Peyer's patch (tissue), 4 donors: ENCODE measurements around the gene DEAF1. TPM values are rescaled to one million over a fixed set of nuclear protein-coding genes. Genes with fewer than 3 reads are reported as not detected.

Experiments
- DNase-seq, 3 donors: peaks; one replicate each; pipeline ENCODE4 v3.0.0-alpha.2; 2017 to 2019
- H3K27ac ChIP-seq, 4 donors: fragments of 200-600 bp; sonication (generic); one replicate each; pipeline ENCODE4 v1.5.1; 2016 to 2019
- H3K27me3 ChIP-seq, 2 donors: fragments of 200-600 bp; sonication (generic); one replicate each; pipeline ENCODE4 v1.5.1; 2019
- H3K36me3 ChIP-seq, 3 donors: fragments of 200-600 bp; sonication (generic); one replicate each; pipeline ENCODE4 v1.5.1; 2016 to 2019
- H3K4me1 ChIP-seq, 4 donors: fragments of 200-600 bp; sonication (generic); one replicate each; pipeline ENCODE4 v1.5.1; 2016 to 2019
- H3K4me3 ChIP-seq, 4 donors: fragments of 200-600 bp; sonication (generic); 1 replicate in 3 of 4; 2 replicates in 1 of 4; pipeline ENCODE4 v1.5.1; 2016 to 2019; ENCODE audit warnings: mild to moderate bottlenecking in 1 of 4
- H3K9me3 ChIP-seq, 4 donors: fragments of 200-600 bp; sonication (generic); one replicate each; pipeline ENCODE4 v1.5.1; 2016 to 2019; ENCODE audit warnings: mild to moderate bottlenecking in 1 of 4
- POLR2A ChIP-seq, 2 donors: fragments of 450-650 bp; IDR thresholded peaks; one replicate each; pipeline ENCODE4 v1.5.1; 2017; ENCODE audit warnings: antibody characterized with exemption in 2 of 2, mild to moderate bottlenecking in 2 of 2, moderate library complexity in 2 of 2
- total RNA-seq, 4 donors: library from RNA; depleted of rRNA; stranded (reverse); fragments of >200 nt; gene quantifications; one replicate each; pipeline ENCODE4 v1.1.0, GENCODE V29; 2016
- TF ChIP-seq, protein P1 (sequence below), 6 experiments: fragments of 450-650 bp in 4 of 6; fragments of 200-600 bp in 2 of 6; sonication (generic) in 1 of 6; IDR thresholded peaks; one replicate each; pipeline ENCODE4 v1.5.1; 2017 to 2019; ENCODE audit warnings: antibody characterized with exemption in 6 of 6, mild to moderate bottlenecking in 3 of 6, moderate library complexity in 1 of 6

Gene DEAF1
- total RNA-seq, 4 donors from 2014 or later, result 14.9 to 56.2 (median 47.0) TPM

DNA sequence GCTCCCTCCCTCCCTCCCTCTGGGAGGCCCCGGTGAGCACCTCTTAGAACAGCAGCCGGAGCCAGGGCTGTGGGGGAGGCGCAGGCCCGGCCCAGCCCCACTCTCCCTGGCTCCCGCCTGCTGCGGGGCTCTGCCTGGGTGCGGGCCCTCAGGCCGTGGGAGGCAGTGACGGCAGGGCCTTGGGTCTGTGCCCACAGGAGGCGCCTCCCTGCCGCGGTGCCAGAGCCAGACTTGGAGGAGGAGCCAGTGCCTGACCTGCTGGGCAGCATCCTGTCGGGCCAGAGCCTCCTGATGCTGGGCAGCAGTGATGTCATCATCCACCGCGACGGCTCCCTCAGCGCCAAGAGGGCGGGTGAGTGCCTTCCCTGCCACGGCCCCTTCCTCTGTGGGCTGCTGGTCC is 88.8 kb downstream of the DEAF1 start:
- H3K27ac ChIP-seq, result no peak overlapping the region
- no peak for TF ChIP-seq POLR2A (IDR thresholded peaks at IDR 0.05)
- TF ChIP-seq, protein P1, sequence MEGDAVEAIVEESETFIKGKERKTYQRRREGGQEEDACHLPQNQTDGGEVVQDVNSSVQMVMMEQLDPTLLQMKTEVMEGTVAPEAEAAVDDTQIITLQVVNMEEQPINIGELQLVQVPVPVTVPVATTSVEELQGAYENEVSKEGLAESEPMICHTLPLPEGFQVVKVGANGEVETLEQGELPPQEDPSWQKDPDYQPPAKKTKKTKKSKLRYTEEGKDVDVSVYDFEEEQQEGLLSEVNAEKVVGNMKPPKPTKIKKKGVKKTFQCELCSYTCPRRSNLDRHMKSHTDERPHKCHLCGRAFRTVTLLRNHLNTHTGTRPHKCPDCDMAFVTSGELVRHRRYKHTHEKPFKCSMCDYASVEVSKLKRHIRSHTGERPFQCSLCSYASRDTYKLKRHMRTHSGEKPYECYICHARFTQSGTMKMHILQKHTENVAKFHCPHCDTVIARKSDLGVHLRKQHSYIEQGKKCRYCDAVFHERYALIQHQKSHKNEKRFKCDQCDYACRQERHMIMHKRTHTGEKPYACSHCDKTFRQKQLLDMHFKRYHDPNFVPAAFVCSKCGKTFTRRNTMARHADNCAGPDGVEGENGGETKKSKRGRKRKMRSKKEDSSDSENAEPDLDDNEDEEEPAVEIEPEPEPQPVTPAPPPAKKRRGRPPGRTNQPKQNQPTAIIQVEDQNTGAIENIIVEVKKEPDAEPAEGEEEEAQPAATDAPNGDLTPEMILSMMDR (IDR thresholded peaks at IDR 0.05), result no peak
- no peak overlapping the region for H3K4me3 ChIP-seq
- H3K9me3 ChIP-seq, result no peaks in the 10 kb centered on the region
- no peaks in the 10 kb centered on the region for H3K27me3 ChIP-seq
- DNase-seq, result no peak
- peaks cover 0 to 100% (median 5%) of the 10 kb centered on the region in 3 donors for H3K36me3 ChIP-seq
- H3K4me1 ChIP-seq, result peaks cover 0 to 3% (median 0%) of the 10 kb centered on the region in 4 donors

DNA sequence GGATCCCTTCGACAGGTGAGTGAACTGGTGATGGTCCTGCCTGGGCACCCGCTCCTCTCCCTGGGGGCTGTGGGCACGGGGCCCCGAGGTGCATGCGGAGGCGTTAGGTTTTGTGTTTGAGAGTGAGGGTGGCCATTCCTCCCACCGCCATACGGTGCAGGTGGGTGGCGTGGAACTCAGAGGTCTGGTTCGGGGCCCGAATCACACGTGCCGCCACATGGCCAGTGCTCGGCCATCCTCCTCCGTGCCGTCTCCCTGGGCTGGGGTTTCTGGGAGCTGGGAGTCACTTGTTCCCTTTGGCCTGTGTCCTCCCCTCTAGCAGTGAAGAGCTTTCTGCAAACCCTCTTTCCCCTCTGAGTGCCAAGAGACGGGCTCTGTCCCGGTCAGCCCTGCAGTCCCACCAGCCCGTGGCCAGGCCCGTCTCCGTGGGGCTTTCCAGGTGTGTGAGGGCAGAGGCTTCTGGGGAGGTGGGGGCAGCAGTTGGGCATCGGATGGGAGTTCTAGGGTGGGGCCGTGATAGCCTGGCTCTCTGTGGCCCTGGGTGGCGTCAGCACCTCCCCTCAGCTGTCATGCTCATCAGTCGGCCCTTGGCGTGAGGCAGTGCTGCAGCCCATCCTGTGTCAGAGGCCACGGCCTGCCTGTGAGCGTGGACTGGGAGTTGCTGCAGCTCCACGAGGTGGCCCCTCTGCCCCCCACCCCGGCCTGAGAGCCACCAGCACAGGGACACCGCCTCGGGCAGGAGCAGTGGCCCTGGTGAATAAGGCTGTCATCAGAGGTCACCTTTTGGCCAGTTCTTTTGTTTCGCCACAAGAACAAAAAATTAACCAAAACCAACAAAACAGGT is 89.5 kb downstream of the DEAF1 start:
- no peaks in the 10 kb centered on the region for H3K4me1 ChIP-seq
- no peaks in the 10 kb centered on the region for H3K27me3 ChIP-seq
- no peak overlapping the region for H3K27ac ChIP-seq
- H3K4me3 ChIP-seq, result no peak overlapping the region
- H3K9me3 ChIP-seq, result no peaks in the 10 kb centered on the region
- peaks cover 0 to 100% (median 5%) of the 10 kb centered on the region in 3 donors for H3K36me3 ChIP-seq
- no peak for DNase-seq
- TF ChIP-seq, protein P1 (IDR thresholded peaks at IDR 0.05), result no peak
- TF ChIP-seq POLR2A (IDR thresholded peaks at IDR 0.05), result no peak

DNA sequence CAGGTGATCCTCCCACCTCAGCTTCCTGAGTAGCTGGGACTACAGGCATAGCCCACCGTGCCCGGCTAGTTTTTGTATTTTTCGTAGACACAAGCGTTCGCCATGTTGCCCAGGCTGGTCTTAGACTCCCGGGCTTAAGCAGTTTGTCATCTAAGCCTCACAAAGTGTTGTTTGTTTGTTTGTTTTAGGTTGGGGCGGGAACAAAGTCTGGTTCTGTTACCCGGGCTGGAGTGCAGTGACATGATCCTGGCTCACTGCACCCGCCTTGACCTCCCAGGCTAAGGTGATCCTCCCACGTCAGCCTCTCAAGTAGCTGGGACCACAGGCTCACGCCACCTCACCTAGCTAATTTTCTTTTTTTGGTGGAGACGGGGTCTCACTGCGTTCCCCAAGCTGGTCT is 91.9 kb downstream of the DEAF1 start:
- H3K4me1 ChIP-seq, result no peaks in the 10 kb centered on the region
- H3K9me3 ChIP-seq, result no peaks in the 10 kb centered on the region
- no peak overlapping the region for H3K27ac ChIP-seq
- no peak for TF ChIP-seq POLR2A (IDR thresholded peaks at IDR 0.05)
- TF ChIP-seq, protein P1 (IDR thresholded peaks at IDR 0.05), result no peak
- no peaks in the 10 kb centered on the region for H3K27me3 ChIP-seq
- no peak for DNase-seq
- H3K36me3 ChIP-seq, result peaks cover 0 to 100% (median 5%) of the 10 kb centered on the region in 3 donors
- H3K4me3 ChIP-seq, result no peak overlapping the region

DNA sequence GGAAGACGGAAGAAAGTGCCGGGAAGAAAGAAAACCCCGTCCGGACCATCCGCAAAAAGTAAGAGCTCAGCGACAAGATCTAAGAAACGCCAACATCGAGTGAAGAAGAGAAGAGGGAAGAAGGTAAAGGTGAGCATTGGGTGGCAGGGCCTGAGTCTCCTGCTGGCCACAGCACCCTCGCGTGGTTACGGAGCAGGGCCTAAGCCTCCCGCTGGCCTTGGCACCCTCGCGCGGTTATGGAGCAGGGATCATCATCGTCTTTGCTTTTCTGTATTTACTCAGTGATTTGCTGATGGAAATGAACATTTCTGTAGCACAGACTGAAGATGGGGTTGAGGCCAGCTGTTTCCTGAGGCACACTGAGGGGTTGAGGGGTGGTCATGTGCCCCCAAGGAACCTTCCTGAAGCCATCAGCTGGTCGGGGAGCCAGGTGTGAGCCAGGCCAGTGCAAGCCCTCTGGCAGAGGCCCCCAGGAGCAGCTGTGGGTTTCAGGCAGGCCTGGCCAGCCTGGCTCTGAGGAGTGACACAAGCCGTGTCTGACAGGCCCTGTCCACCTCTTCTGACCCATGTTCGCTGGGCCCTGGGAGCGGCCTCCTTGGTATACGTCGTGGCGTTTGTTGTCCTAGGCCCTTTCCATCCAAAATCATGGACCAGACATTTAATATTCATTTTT is 93.3 kb downstream of the DEAF1 start:
- peaks cover 0 to 100% (median 5%) of the 10 kb centered on the region in 3 donors for H3K36me3 ChIP-seq

DNA sequence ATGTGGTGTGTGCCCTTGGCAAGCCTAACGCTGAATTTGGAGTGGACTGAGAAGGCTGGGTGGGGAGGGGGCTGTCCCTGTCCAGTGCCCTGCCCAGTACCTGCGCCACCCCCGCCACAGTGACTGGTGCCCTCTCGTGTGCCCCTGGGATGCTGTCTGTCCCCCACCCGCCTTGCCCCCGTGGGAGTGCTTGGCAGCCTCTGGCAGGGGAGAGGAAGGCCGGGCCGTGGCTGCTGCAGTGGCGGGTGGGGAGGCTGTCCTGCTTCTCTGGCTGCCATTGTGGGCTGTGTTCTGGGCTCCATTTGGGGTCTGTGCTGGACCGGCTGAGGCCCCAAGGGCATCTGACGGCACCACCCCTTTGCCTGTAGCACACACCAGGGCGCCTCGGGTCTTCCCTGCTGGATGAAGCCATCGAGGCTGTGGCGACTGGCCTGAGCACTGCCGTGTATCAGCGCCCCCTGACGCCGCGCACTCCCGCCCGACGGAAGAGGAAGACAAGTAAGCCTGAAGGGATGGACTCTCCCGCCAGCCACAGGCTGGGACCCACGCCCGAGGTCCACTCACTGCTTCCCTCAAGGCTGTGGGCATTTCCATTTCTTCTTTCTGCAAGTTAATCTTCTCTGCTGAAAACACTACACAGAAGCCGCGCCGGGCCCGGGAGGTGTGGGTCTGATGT is 96.9 kb downstream of the DEAF1 start:
- no peaks in the 10 kb centered on the region for H3K4me1 ChIP-seq
- peaks cover 0 to 99% (median 0%) of the 10 kb centered on the region in 3 donors for H3K36me3 ChIP-seq
- no peak overlapping the region for H3K4me3 ChIP-seq
- no peaks in the 10 kb centered on the region for H3K27me3 ChIP-seq
- no peak overlapping the region for H3K27ac ChIP-seq
- no peaks in the 10 kb centered on the region for H3K9me3 ChIP-seq
- TF ChIP-seq, protein P1 (IDR thresholded peaks at IDR 0.05), result no peak
- no peak for TF ChIP-seq POLR2A (IDR thresholded peaks at IDR 0.05)
- no peak for DNase-seq

More for the DNA sequence above, 93.3 kb downstream of the DEAF1 start:
- H3K9me3 ChIP-seq, result no peaks in the 10 kb centered on the region
- TF ChIP-seq, protein P1 (IDR thresholded peaks at IDR 0.05), result no peak
- TF ChIP-seq POLR2A (IDR thresholded peaks at IDR 0.05), result no peak
- DNase-seq, result no peak
- H3K27ac ChIP-seq, result no peak overlapping the region
- H3K4me3 ChIP-seq, result no peak overlapping the region
- no peaks in the 10 kb centered on the region for H3K27me3 ChIP-seq
- H3K4me1 ChIP-seq, result no peaks in the 10 kb centered on the region
